ENCODE results near the gene SOX5. TPM values are rescaled to one million over a fixed set of nuclear protein-coding genes. Genes with fewer than 3 reads are reported as not detected.

SOX5 gene
- total and polyA plus RNA-seq, 2 of the 8 experiments (the other 6 are each of a cell fraction or from before 2014, with no cell fraction given), result 2.2 to 2.6 TPM

DNA sequence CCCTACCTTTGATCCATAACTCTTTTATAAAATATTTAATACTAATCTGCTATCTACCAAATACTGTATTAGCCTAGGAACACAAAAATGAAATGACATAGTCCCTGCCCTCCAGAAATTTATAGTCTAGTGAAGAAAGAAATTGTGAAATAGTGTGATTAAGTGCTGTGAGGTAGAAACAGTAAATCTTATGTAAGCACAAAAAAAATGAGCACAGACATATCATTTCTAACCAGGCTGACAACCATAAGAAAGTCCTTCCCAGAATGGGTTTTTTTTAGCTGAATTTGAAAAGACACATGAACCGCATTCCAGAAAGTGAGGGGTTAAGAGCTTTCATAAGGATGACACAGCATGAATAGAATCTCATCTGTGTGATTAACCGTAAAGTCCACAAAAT, 145.9 kb downstream of the SOX5 start:
- Histone ChIP-seq H3K9ac (replicated peaks in 1 of 4; ENCODE audit: extremely low read depth in 1 of 4, low read depth in 3 of 4, low read length in 3 of 4) (no peak overlapping the region), H3K4me1 (replicated peaks in 1 of 4; ENCODE audit: control insufficient read depth in 3 of 4, insufficient read depth in 4 of 4, low read length in 3 of 4) (no peaks in the 10 kb centered on the region), H2BK120ac (replicated peaks; ENCODE audit: low read depth, low read length) (no peak overlapping the region), H2AFZ (ENCODE audit: low read length) (no peak overlapping the region), H3K79me1 (ENCODE audit: low read depth, low read length) (no peaks in the 10 kb centered on the region), H3K4ac (replicated peaks; ENCODE audit: insufficient read length, low read depth, low read length) (no peak overlapping the region), H3K18ac (ENCODE audit: extremely low read depth, low read length) (no peak overlapping the region), H3K14ac (ENCODE audit: insufficient read length) (no peak overlapping the region), H3K23ac (ENCODE audit: insufficient read length) (no peak overlapping the region), H3K23me2 (ENCODE audit: low read depth, low read length) (no peaks in the 10 kb centered on the region), H3K27me3 (replicated peaks in 1 of 4; ENCODE audit: control insufficient read depth in 3 of 4, extremely low read depth in 1 of 4, insufficient read depth in 3 of 4, low read length in 3 of 4) (no peaks in the 10 kb centered on the region), H4K91ac (replicated peaks; ENCODE audit: insufficient read length, low read length) (no peak overlapping the region), H2AK5ac (ENCODE audit: low read depth, low read length) (no peak overlapping the region), H3K56ac (replicated peaks; ENCODE audit: insufficient read length, low read depth, low read length) (no peak overlapping the region), H3K4me2 (ENCODE audit: insufficient read depth in 1 of 2, low read depth in 2 of 2, low read length in 2 of 2) (no peak overlapping the region), H3K9me3 (ENCODE audit: insufficient read depth in 2 of 2, low read depth in 1 of 2, low read length in 1 of 2) (no peaks in the 10 kb centered on the region), H3K4me3 (ENCODE audit: extremely low read depth in 1 of 4, insufficient read depth in 2 of 4, low read depth in 3 of 4, low read length in 4 of 4) (no peak overlapping the region), H2BK5ac (ENCODE audit: low read depth, low read length) (no peak overlapping the region), H2BK12ac (ENCODE audit: low read depth, low read length) (no peak overlapping the region), H3K79me2 (ENCODE audit: control insufficient read depth in 1 of 2, insufficient read depth in 2 of 2, low read length in 2 of 2) (no peaks in the 10 kb centered on the region), H4K8ac (ENCODE audit: extremely low read depth, insufficient read depth, low read length) (no peak overlapping the region), H2BK20ac (ENCODE audit: low read length) (no peak overlapping the region), H4K5ac (ENCODE audit: insufficient read length, low read depth, low read length) (no peak overlapping the region), H3K27ac (ENCODE audit: low read depth, low read length) (no peak overlapping the region), H4K20me1 (replicated peaks in 1 of 2; ENCODE audit: control insufficient read depth in 1 of 2, insufficient read depth in 2 of 2, low read length in 2 of 2) (no peaks in the 10 kb centered on the region), H2BK15ac (ENCODE audit: low read length) (no peak overlapping the region), H3K36me3 (ENCODE audit: control insufficient read depth in 2 of 4, insufficient read depth in 4 of 4, low read length in 3 of 4) (no peaks in the 10 kb centered on the region)
- WGBS, 2 experiments (ENCODE audit: extremely low coverage in 1 of 2, insufficient coverage in 1 of 2, insufficient read length in 1 of 2, insufficient replicate concordance in 2 of 2, low coverage in 1 of 2, low lambda C conversion rate in 2 of 2, missing lambda C conversion rate in 1 of 2), result 86% methylated on average over 2 of the region's 2 CpGs; no CpG with 5 or more reads in 1 of the 2 experiments
- FAIRE-seq, result no peak
- POLR2A ChIA-PET (ENCODE audit: partially characterized antibody), result no interaction called here
- DNase-seq (ENCODE audit: low read depth in 1 of 2, low spot score in 2 of 2), result no peak
- peak; percentile 14; the same call in 1 of the 2 replicates for TF ChIP-seq BACH1 (IDR thresholded peaks at IDR 0.05; ENCODE audit: low read length)
- no peak for TF ChIP-seq ZNF274 (IDR thresholded peaks at IDR 0.05; ENCODE audit: borderline replicate concordance, extremely low read depth, low read length)
- CTCF ChIA-PET (ENCODE audit: partially characterized antibody), result interaction anchor here (1.0 kb wide), 1 partner anchor 11 kb away, joined by 3 read pairs; no protein-coding TSS in a partner anchor
